ENCODE data around the gene CTIF.
A peak's percentile ranks its signal among the peaks of the same experiment; 100 is the strongest.

The CTIF gene

DNA sequence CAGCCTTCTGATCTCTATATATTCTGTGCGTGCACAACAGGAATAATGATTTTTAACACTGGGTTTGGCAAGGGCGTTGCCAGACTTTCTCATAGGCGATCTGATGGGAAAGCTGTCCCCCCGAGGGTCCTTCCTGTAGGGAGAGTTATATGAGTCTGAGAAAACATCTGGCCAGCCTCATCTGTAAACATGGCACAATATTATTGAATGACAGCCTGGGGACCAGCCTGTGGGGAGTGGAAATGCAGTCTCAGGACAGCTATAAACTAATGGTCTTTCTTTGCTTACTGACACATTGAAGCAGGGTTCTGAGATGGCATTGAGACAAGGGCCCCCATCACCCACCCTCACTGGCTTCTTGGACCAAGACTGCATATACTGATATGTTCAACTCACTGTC, 62.5 kb downstream of the CTIF start:
- FAIRE-seq (no peak), DNase-seq (ENCODE audit: insufficient read length, low spot score) (no peak)
- TF ChIP-seq, protein P1, sequence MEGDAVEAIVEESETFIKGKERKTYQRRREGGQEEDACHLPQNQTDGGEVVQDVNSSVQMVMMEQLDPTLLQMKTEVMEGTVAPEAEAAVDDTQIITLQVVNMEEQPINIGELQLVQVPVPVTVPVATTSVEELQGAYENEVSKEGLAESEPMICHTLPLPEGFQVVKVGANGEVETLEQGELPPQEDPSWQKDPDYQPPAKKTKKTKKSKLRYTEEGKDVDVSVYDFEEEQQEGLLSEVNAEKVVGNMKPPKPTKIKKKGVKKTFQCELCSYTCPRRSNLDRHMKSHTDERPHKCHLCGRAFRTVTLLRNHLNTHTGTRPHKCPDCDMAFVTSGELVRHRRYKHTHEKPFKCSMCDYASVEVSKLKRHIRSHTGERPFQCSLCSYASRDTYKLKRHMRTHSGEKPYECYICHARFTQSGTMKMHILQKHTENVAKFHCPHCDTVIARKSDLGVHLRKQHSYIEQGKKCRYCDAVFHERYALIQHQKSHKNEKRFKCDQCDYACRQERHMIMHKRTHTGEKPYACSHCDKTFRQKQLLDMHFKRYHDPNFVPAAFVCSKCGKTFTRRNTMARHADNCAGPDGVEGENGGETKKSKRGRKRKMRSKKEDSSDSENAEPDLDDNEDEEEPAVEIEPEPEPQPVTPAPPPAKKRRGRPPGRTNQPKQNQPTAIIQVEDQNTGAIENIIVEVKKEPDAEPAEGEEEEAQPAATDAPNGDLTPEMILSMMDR (IDR thresholded peaks at IDR 0.05; ENCODE audit: insufficient read depth, missing control alignments), result no peak

DNA sequence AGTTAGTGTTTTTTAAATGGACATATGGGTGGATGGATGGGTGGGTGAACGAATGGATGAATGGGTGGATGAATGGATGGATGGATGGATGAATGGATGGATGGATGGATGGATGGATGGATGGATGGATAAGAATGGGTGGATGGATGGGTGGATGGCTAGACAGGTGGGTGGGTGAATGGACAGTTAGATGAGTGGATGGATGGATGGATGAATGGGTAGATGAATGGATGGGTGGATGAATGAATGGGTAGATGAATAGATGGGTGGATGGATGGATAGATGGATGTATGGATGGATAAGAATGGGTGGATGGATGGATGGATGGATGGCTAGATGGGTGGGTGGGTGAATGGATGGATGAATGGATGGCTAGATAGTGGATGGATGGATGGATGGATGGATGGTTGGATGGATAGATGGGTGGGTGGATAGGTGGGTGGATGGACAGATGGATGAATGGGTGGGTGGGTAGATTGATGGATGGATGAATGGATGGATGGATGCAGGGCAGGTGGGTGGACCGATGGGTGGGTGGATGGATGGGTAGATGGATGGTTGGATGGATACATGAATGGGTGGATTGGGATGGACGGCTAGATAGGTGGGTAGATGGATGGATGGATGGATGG, 64.0 kb downstream of the CTIF start:
- FAIRE-seq (no peak), DNase-seq (ENCODE audit: insufficient read length, low spot score) (no peak)
- TF ChIP-seq, protein P1 (IDR thresholded peaks at IDR 0.05; ENCODE audit: insufficient read depth, missing control alignments), result no peak

DNA sequence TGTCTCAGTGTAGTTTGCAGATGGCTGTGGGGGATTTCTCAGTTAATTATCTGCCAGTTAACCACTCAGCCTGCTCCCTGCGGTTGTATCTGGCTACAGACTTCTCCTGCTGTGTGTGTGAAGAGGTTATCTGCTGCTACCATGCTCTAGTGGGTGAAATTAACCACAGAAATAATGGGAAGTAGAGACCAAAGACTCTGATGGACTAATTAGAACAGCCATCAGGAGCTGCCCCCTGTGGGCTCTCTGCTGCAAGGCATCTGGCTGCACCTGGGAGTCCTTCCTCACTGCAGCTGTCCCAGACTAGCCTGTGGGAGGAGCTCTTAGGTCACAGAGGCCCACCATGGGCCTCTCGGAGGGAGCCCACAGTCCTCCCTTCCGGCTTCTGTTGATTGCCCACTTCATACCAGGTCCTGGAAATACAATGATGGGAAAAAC, 66.6 kb downstream of the CTIF start:
- TF ChIP-seq, protein P1 (IDR thresholded peaks at IDR 0.05; ENCODE audit: insufficient read depth, missing control alignments), result peak; percentile 19
- DNase-seq (ENCODE audit: insufficient read length, low spot score) (no peak), FAIRE-seq (no peak)

DNA sequence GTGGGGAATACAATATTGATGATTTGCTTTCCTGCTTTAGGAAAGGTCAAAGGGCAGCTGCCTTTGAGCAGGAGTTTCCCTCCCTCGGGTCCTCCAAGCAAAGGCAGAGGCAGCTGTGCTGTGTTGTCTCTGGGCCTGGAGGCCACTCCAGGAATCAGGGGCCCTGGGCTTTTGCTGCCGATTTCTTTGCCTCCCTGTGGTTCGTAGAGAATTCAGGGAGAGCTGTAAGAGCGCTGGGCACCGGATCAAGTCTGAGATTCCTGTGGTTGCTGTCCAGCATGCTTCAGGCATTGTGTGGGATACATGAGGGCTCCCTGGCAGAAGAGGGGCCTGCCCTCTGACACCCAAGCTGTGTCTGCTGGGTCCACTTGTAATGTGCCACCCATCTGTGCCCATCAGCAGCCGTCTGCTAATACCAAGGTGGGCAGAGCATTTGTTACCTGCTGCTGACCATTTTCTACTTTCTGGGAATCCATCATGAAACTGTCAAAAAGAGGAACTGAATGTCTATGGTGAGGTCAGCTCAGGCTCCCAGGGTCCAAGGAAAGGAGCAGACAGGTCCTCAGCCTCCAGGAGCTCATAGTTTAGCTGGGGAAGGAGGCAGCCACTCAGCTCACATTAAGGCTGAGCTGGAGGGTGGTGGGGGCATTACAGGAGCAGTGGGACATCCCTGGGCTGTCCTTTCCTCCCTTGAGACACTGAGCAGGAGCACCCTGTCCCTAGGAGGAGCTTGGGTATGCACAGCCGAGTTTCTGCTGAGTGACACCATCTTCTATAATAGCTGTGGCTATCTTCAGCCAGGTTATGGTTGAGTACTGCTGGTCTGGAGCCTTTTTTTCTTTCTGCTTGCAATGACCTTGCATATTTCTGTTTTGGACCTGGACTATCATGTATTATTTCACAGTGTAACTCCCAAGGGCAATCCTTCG, 68.5 kb downstream of the CTIF start:
- no peak for DNase-seq (ENCODE audit: insufficient read length, low spot score)
- no peak for FAIRE-seq
- TF ChIP-seq, protein P1 (IDR thresholded peaks at IDR 0.05; ENCODE audit: insufficient read depth, missing control alignments), result no peak

DNA sequence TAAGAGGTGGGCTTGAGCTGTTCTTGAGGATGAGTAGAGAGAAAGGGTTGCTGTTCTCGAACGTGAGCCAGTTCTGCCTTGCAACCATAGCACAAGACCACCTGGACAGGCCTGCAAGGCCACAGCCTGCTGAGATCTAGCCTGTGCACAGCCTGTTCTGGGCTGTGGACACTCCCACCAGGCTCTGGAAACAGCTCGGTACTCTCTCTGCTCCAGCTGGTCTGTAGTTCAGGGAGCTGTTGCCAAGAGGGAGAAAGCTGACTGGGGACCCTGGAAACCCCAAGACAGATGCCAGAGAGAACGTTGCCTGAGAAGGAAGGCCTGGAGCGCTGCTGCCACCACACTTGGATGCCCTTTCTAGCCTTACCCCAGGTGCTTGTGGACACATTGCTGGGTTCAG, 69.8 kb downstream of the CTIF start:
- FAIRE-seq (no peak), DNase-seq (ENCODE audit: insufficient read length, low spot score) (no peak)
- TF ChIP-seq, protein P1 (IDR thresholded peaks at IDR 0.05; ENCODE audit: insufficient read depth, missing control alignments), result no peak

DNA sequence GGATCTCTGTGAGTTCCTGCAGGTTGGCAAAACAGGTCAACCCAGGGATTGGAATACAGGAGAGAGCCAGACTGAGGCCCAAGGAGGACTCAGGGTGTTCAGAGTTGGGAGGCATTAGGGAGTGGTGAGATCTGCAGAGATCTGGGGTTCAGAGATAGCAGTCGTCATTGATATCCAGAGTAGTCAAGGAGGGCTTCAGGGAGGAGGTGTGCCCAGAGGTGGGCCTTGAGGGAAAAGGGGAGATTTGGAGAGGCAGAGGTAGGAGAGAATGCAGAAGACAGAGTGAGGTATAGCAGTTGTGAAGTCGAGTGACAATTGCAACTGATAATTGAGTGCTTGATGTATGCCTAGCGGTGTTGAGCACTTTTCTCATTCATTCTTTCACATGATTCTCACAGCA, 70.3 kb downstream of the CTIF start:
- TF ChIP-seq, protein P1 (IDR thresholded peaks at IDR 0.05; ENCODE audit: insufficient read depth, missing control alignments), result no peak
- no peak for FAIRE-seq
- no peak for DNase-seq (ENCODE audit: insufficient read length, low spot score)
